DOHH2 (cell line): ENCODE results near the gene HLA-DQB1.

ENCODE experiments used
- H3F3A ChIP-seq: fragments of 200-600 bp; sonication (generic), shearing (Covaris generic); 2 replicates; pipeline ENCODE4 v1.6.0; 2016; ENCODE audit warnings: antibody characterized with exemption, mild to moderate bottlenecking; ENCODE audit not compliant: control insufficient read depth, insufficient read depth
- H3K27ac ChIP-seq: fragments of 200-600 bp; sonication (generic); 2 replicates; pipeline ENCODE4 v1.5.1; 2014; ENCODE audit warnings: low read depth, mild to moderate bottlenecking, low read length, moderate library complexity
- H3K27me3 ChIP-seq: fragments of 200-600 bp; sonication (generic); 2 replicates; pipeline ENCODE4 v1.6.1; 2014; ENCODE audit warnings: mild to moderate bottlenecking, low read length, mixed read lengths; ENCODE audit not compliant: control insufficient read depth
- H3K36me3 ChIP-seq: fragments of 200-600 bp; sonication (generic); 2 replicates; pipeline ENCODE4 v1.6.1; 2014; ENCODE audit warnings: mild to moderate bottlenecking, low read length, moderate library complexity, mixed read lengths; ENCODE audit not compliant: control insufficient read depth
- H3K4me1 ChIP-seq: fragments of 200-600 bp; sonication (generic); 2 replicates; pipeline ENCODE4 v1.6.1; 2014; ENCODE audit warnings: mild to moderate bottlenecking, low read length, mixed read lengths; ENCODE audit not compliant: control insufficient read depth
- H3K4me2 ChIP-seq: fragments of 200-600 bp; sonication (generic); 2 replicates; pipeline ENCODE4 v1.6.0; 2014; ENCODE audit warnings: mild to moderate bottlenecking, low read length, moderate library complexity
- H3K4me3 ChIP-seq: fragments of 200-600 bp; sonication (generic); 2 replicates; pipeline ENCODE4 v1.5.1; 2014; ENCODE audit warnings: mild to moderate bottlenecking, low read length, mixed read lengths
- H3K79me2 ChIP-seq: fragments of 200-600 bp; sonication (generic); 2 replicates; pipeline ENCODE4 v1.6.1; 2014; ENCODE audit warnings: mild to moderate bottlenecking, low read length, mixed read lengths; ENCODE audit not compliant: control insufficient read depth
- H3K9me2 ChIP-seq: fragments of 200-600 bp; sonication (generic); replicated peaks from 2 replicates; pipeline ENCODE4 v1.6.1; 2014; ENCODE audit warnings: mild to moderate bottlenecking, low read length, mixed read lengths; ENCODE audit not compliant: control insufficient read depth
- H3K9me3 ChIP-seq: fragments of 200-600 bp; sonication (generic); 2 replicates; pipeline ENCODE4 v1.6.1; 2014; ENCODE audit warnings: antibody characterized with exemption, low read length, mixed read lengths; ENCODE audit not compliant: control insufficient read depth, insufficient read depth
- H4K20me1 ChIP-seq: fragments of 200-600 bp; sonication (generic); 2 replicates; pipeline ENCODE4 v1.6.0; 2014; ENCODE audit warnings: low read depth, mild to moderate bottlenecking, antibody characterized with exemption, low read length, moderate library complexity; ENCODE audit not compliant: control insufficient read depth, insufficient read depth
- EZH2phosphoT487 ChIP-seq: fragments of 200-600 bp; sonication (generic); IDR thresholded peaks from 2 replicates; pipeline ENCODE4 v1.6.1; 2017; ENCODE audit warnings: borderline replicate concordance, mild to moderate bottlenecking, antibody characterized with exemption, low read length, moderate library complexity, mixed read lengths
- TF ChIP-seq, protein P1 (sequence below): fragments of 200-600 bp; sonication (generic); IDR thresholded peaks from one replicate; pipeline ENCODE4 v1.5.1; 2014; ENCODE audit warnings: antibody characterized with exemption, mild to moderate bottlenecking, low read depth, low read length; ENCODE audit not compliant: poor library complexity, severe bottlenecking

Gene HLA-DQB1

DNA sequence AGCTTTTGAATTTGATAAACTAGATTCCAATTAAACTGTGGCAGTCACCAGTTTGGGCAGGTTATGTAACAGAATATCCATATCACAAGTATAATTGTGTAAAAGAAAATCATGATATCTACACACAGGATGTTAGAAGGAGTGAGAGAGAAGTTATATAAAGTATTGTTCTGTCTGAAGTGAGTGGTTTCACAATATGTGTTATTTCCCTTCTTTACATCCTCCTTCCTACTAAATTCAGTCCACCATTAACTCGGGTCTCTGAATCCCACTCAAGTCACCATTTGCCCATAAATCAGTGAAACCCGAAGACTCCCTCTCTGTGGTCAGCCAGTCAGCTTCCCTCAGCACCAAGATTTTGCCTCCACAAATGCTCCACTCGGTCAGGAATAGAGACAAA, 796 bp downstream of the HLA-DQB1 start:
- Histone ChIP-seq H3K4me3 (peak overlapping the region; percentile 92), H3K4me2 (peak overlapping the region; percentile 89)
- TF ChIP-seq, protein P1, sequence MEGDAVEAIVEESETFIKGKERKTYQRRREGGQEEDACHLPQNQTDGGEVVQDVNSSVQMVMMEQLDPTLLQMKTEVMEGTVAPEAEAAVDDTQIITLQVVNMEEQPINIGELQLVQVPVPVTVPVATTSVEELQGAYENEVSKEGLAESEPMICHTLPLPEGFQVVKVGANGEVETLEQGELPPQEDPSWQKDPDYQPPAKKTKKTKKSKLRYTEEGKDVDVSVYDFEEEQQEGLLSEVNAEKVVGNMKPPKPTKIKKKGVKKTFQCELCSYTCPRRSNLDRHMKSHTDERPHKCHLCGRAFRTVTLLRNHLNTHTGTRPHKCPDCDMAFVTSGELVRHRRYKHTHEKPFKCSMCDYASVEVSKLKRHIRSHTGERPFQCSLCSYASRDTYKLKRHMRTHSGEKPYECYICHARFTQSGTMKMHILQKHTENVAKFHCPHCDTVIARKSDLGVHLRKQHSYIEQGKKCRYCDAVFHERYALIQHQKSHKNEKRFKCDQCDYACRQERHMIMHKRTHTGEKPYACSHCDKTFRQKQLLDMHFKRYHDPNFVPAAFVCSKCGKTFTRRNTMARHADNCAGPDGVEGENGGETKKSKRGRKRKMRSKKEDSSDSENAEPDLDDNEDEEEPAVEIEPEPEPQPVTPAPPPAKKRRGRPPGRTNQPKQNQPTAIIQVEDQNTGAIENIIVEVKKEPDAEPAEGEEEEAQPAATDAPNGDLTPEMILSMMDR: no peak
- TF ChIP-seq EZH2phosphoT487: no peak

DNA sequence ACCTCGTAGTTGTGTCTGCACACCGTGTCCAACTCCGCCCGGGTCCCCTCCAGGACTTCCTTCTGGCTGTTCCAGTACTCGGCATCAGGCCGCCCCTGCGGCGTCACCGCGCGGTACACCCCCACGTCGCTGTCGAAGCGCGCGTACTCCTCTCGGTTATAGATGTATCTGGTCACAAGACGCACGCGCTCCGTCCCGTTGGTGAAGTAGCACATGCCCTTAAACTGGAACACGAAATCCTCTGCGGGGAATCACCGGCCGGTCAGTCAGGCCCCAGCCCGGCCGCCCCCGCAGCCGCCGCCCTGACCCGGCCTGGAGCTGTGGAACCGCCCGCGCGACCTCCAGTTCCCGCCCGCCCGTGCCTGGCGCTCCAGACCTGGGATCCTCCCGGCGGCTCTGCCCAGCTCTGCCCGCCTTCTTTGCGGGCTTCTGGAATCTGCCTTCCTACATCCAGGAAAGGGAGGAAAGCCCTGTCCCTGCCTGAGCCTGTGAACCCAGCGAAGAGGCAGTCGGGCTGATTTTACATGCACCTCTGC, 1.6 kb downstream of the HLA-DQB1 start:
- Histone ChIP-seq H3K79me2 (peaks cover 16% of the 10 kb centered on the region), H3K4me2 (peak overlapping the region; percentile 89), H3K4me1 (peaks cover 90% of the 10 kb centered on the region), H3K27me3 (0 out of 2 replicates have a peak, but pooled peaks cover 4% of the 10 kb centered on the region), H3K9me3 (no peaks in the 10 kb centered on the region), H3F3A (peaks cover 19% of the 10 kb centered on the region), H3K27ac (no peak overlapping the region), H3K9me2 (no peaks in the 10 kb centered on the region), H3K4me3 (peak overlapping the region; percentile 92), H3K36me3 (peaks cover 26% of the 10 kb centered on the region), H4K20me1 (no peaks in the 10 kb centered on the region)
- no peak; the same call in 1 of the 2 replicates for TF ChIP-seq EZH2phosphoT487
- TF ChIP-seq, protein P1: no peak

More for the DNA sequence above, 796 bp downstream of the HLA-DQB1 start:
- peaks cover 88% of the 10 kb centered on the region for H3K4me1 ChIP-seq
- 0 out of 2 replicates have a peak, but pooled peaks cover 4% of the 10 kb centered on the region for H3K27me3 ChIP-seq
- H3K79me2 ChIP-seq: peaks cover 16% of the 10 kb centered on the region
- peak overlapping the region; percentile 27 for H3K27ac ChIP-seq
- H3F3A ChIP-seq: peaks cover 19% of the 10 kb centered on the region
- no peaks in the 10 kb centered on the region for H4K20me1 ChIP-seq
- peaks cover 19% of the 10 kb centered on the region for H3K36me3 ChIP-seq
- H3K9me2 ChIP-seq: no peaks in the 10 kb centered on the region
- no peaks in the 10 kb centered on the region for H3K9me3 ChIP-seq

GRCh38 chr6:32664354-32664753, 2.1 kb downstream of the HLA-DQB1 start:
- Histone ChIP-seq H3K4me2 (peak overlapping the region; percentile 89), H4K20me1 (no peaks in the 10 kb centered on the region), H3K9me2 (no peaks in the 10 kb centered on the region), H3F3A (peaks cover 23% of the 10 kb centered on the region), H3K9me3 (no peaks in the 10 kb centered on the region), H3K27ac (no peak overlapping the region), H3K4me3 (peak overlapping the region; percentile 92), H3K36me3 (peaks cover 26% of the 10 kb centered on the region), H3K4me1 (peaks cover 91% of the 10 kb centered on the region), H3K79me2 (peaks cover 16% of the 10 kb centered on the region), H3K27me3 (0 out of 2 replicates have a peak, but pooled peaks cover 4% of the 10 kb centered on the region)
- TF ChIP-seq, protein P1: no peak
- no peak for TF ChIP-seq EZH2phosphoT487
